Measurements from ENCODE around the gene SCG3. TPM values are rescaled to one million over a fixed set of nuclear protein-coding genes. Genes with fewer than 3 reads are reported as not detected.

Gene SCG3
- total and polyA plus RNA-seq, 12 donors, result 0.04 to 0.13 TPM; not detected in 10

DNA sequence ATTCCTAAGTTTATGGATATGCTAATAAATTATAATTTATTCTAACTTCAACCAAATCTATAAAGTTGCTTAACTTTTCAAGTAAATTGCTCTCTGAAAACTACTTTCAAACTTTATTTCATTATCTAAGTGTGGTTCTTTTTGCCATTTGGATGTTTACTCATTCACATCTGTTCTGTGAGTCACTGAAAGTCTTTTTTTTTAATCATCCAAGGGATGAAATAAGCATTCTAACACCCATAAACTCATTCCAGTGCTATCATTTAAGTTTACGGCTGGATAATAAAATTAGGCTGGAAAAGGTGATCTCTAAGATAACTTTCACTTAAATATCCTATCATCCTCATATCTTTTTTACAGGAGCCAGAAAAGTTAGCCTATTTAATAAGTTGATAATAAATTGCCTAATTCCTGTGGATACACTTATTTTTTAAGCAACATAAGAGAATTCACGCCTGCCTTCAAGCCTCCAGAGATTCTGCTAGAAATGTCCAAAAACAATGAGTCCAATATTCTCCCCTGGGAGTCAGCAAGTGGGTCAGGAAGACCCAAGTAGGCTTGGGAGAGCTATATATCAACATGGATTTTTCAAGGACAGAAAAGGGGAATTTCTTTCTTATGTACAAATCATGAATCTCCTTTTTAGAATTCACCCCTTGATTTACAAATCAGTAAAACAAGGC, 25.8 kb downstream of the SCG3 start:
- H3K36me3 ChIP-seq, result no peaks in the 10 kb centered on the region
- no peak overlapping the region for H3K4me3 ChIP-seq
- peaks cover 0 to 5% (median 0%) of the 10 kb centered on the region in 7 donors for H3K27me3 ChIP-seq
- peak overlapping the region in 6 of 10 donors; percentile 4 to 62 (median 33) for H3K27ac ChIP-seq
- H3K4me1 ChIP-seq, result no peaks in the 10 kb centered on the region
- ATAC-seq (peak in 1 of 8 donors; percentile 31), DNase-seq (no peak)
- intact Hi-C loops (cut with DNase I), result loop anchor here in 1 of 10 donors (10.0 kb wide), 1 partner anchor 52 kb away; no protein-coding TSS in a partner anchor
- H3K9me3 ChIP-seq, result no peaks in the 10 kb centered on the region
- TF ChIP-seq, protein P1, sequence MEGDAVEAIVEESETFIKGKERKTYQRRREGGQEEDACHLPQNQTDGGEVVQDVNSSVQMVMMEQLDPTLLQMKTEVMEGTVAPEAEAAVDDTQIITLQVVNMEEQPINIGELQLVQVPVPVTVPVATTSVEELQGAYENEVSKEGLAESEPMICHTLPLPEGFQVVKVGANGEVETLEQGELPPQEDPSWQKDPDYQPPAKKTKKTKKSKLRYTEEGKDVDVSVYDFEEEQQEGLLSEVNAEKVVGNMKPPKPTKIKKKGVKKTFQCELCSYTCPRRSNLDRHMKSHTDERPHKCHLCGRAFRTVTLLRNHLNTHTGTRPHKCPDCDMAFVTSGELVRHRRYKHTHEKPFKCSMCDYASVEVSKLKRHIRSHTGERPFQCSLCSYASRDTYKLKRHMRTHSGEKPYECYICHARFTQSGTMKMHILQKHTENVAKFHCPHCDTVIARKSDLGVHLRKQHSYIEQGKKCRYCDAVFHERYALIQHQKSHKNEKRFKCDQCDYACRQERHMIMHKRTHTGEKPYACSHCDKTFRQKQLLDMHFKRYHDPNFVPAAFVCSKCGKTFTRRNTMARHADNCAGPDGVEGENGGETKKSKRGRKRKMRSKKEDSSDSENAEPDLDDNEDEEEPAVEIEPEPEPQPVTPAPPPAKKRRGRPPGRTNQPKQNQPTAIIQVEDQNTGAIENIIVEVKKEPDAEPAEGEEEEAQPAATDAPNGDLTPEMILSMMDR (IDR thresholded peaks at IDR 0.05), result no peak
- 76% methylated on average over 2 of the region's 2 CpGs for WGBS, 2 donors

DNA sequence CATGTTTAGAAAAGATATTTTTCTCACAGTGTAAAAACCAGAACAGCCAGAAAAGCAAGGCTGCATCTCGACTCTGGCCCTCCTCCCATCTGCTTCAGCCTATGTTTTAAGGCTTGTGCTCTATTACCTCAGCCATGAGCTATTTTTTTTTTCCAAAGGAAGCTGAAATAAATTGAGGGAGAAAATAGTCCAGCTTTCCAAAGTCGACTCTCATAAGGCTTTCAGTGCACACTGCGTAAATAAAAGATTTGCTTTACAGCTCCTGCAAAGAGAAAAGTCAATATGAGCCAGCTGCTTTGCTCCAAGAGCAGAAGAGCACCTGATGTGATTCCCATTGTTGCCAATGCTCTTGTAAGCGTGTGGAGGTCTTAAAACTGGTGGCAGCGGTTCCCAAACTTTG, 26.7 kb downstream of the SCG3 start:
- TF ChIP-seq, protein P1 (IDR thresholded peaks at IDR 0.05), result no peak
- 57 to 64% methylated on average over 5 of the region's 5 CpGs for WGBS, 2 donors
- Histone ChIP-seq H3K4me3 (no peak overlapping the region), H3K36me3 (no peaks in the 10 kb centered on the region), H3K4me1 (no peaks in the 10 kb centered on the region), H3K27me3 (no peaks in the 10 kb centered on the region), H3K27ac (peak overlapping the region in 4 of 10 donors; percentile 13 to 62 (median 41)), H3K9me3 (no peaks in the 10 kb centered on the region)
- intact Hi-C loops (cut with DNase I), result loop anchor here in 1 of 10 donors (10.0 kb wide), 1 partner anchor 53 kb away; no protein-coding TSS in a partner anchor
- DNase-seq (no peak), ATAC-seq (peak in 6 of 8 donors; percentile 44 to 72 (median 56))

DNA sequence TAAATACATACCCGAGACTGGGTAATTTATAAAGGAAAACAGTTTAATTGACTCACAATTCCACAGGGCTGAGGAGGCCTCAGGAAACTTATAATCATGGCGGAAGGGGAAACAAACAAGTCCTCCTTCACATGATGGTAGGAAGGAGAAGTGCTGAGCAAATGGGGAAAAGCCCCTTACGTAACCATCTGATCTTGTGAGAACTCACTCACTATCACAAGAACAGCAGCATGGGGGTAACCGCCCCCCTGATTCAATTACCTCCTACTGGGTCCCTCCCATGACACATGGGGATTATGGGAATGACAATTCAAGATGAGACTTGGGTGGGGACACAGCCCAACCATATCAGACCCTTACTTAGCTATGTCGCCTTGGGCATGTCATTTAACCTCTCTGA, 27.7 kb downstream of the SCG3 start:
- ATAC-seq (no peak), DNase-seq (no peak)
- intact Hi-C loops (cut with DNase I), result loop anchor here in 1 of 10 donors (10.0 kb wide), 1 partner anchor 54 kb away; no protein-coding TSS in a partner anchor
- Histone ChIP-seq H3K27ac (peak overlapping the region in 3 of 10 donors; percentile 13 to 45 (median 29)), H3K9me3 (no peaks in the 10 kb centered on the region), H3K36me3 (no peaks in the 10 kb centered on the region), H3K4me1 (no peaks in the 10 kb centered on the region), H3K27me3 (no peaks in the 10 kb centered on the region), H3K4me3 (no peak overlapping the region)
- TF ChIP-seq, protein P1 (IDR thresholded peaks at IDR 0.05), result no peak
- WGBS, 2 donors, result 84 to 93% methylated on average over 5 of the region's 5 CpGs

DNA sequence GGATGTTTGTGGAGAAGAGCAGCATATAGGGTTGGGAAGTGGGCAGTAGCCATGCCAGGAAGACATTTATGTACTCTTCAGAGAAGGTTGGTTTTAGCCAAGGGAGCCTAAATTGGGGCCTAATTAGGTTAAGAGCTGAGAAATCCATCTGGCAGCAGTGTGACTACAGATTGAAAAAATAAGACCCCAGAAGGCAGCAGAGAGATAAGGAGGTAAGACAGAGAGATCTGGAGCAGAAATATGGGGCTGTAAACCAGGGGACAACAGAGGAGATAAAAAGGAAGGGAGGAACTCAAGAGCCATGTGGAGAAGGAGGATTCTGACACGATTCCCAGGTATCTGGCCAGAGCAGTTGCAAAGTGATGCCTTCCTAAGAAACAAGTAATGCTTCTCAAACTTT, 32.9 kb downstream of the SCG3 start:
- no peak overlapping the region for H3K27ac ChIP-seq
- H3K27me3 ChIP-seq, result no peaks in the 10 kb centered on the region
- H3K4me1 ChIP-seq, result no peaks in the 10 kb centered on the region
- no peaks in the 10 kb centered on the region for H3K36me3 ChIP-seq
- no peak overlapping the region for H3K4me3 ChIP-seq
- ATAC-seq (no peak), DNase-seq (no peak)
- TF ChIP-seq, protein P1 (IDR thresholded peaks at IDR 0.05), result no peak
- intact Hi-C loops (cut with DNase I), result no loop called here
- WGBS, 2 donors, result 72 to 82% methylated on average over 1 of the region's 1 CpG
- no peaks in the 10 kb centered on the region for H3K9me3 ChIP-seq

Measured in heart right ventricle (tissue), 16 donors.